Activated naive CD8-positive, alpha-beta T cell (primary cell): Measurements from ENCODE around the gene ALAS1.

Experiments used
- H3K27ac Mint-ChIP-seq: one replicate; pipeline ENCODE4 v1.8.0; 2021; ENCODE audit warnings: mixed read lengths
- H3K27me3 Mint-ChIP-seq: one replicate; pipeline ENCODE4 v1.8.0; 2021; ENCODE audit warnings: mixed read lengths
- H3K36me3 Mint-ChIP-seq: one replicate; pipeline ENCODE4 v1.8.0; 2021; ENCODE audit warnings: mixed read lengths
- H3K4me1 Mint-ChIP-seq: one replicate; pipeline ENCODE4 v1.8.0; 2021; ENCODE audit warnings: low read depth, mixed read lengths
- H3K4me3 Mint-ChIP-seq: one replicate; pipeline ENCODE4 v1.8.0; 2021; ENCODE audit warnings: mild to moderate bottlenecking, mixed read lengths
- H3K9me3 Mint-ChIP-seq: one replicate; pipeline ENCODE4 v1.8.0; 2021; ENCODE audit warnings: low read depth, mixed read lengths

ALAS1 gene

GRCh38 chr3:52238761-52239701 is 41.1 kb downstream of the ALAS1 start, which contains the start of gene TWF2:
Gene TWF2, minus strand, starts transcription at chr3:52239158. Its CDS starts 142 bp downstream, at chr3:52239016.
- peaks cover 76% of the 10 kb centered on the region for H3K4me1 Mint-ChIP-seq
- no peaks in the 10 kb centered on the region for H3K36me3 Mint-ChIP-seq
- peak within 1 kb of the TSS; percentile 95 for H3K27ac Mint-ChIP-seq
- peak within 1 kb of the TSS; percentile 99 for H3K4me3 Mint-ChIP-seq
- no peaks in the 10 kb centered on the region for H3K27me3 Mint-ChIP-seq
- H3K9me3 Mint-ChIP-seq, result no peaks in the 10 kb centered on the region

GRCh38 chr3:52240059-52240885 is 42.3 kb downstream of the ALAS1 start:
- no peaks in the 10 kb centered on the region for H3K27me3 Mint-ChIP-seq
- peak overlapping the region; percentile 91 for H3K27ac Mint-ChIP-seq
- peak overlapping the region; percentile 99 for H3K4me3 Mint-ChIP-seq
- H3K36me3 Mint-ChIP-seq, result no peaks in the 10 kb centered on the region
- peaks cover 78% of the 10 kb centered on the region for H3K4me1 Mint-ChIP-seq
- H3K9me3 Mint-ChIP-seq, result no peaks in the 10 kb centered on the region

- H3K4me3 Mint-ChIP-seq, result peak overlapping the region; percentile 99
- no peaks in the 10 kb centered on the region for H3K27me3 Mint-ChIP-seq
- H3K36me3 Mint-ChIP-seq, result no peaks in the 10 kb centered on the region
- no peaks in the 10 kb centered on the region for H3K9me3 Mint-ChIP-seq
- H3K27ac Mint-ChIP-seq, result peak overlapping the region; percentile 91
- peaks cover 72% of the 10 kb centered on the region for H3K4me1 Mint-ChIP-seq
These were observed 43.0 kb downstream of the ALAS1 start for GRCh38 chr3:52240886-52241370.

- H3K4me1 Mint-ChIP-seq, result peaks cover 70% of the 10 kb centered on the region
- H3K27ac Mint-ChIP-seq, result peak overlapping the region; percentile 87
- peak overlapping the region; percentile 36 for H3K4me3 Mint-ChIP-seq
- H3K27me3 Mint-ChIP-seq, result no peaks in the 10 kb centered on the region
- H3K36me3 Mint-ChIP-seq, result no peaks in the 10 kb centered on the region
- no peaks in the 10 kb centered on the region for H3K9me3 Mint-ChIP-seq
These were observed 44.1 kb downstream of the ALAS1 start for GRCh38 chr3:52242039-52242438.

- Mint-ChIP-seq H3K27me3 (no peaks in the 10 kb centered on the region), H3K9me3 (no peaks in the 10 kb centered on the region), H3K36me3 (peaks cover 3% of the 10 kb centered on the region), H3K27ac (peak overlapping the region; percentile 89), H3K4me3 (peak overlapping the region; percentile 81), H3K4me1 (peaks cover 79% of the 10 kb centered on the region)
These were observed 46.0 kb downstream of the ALAS1 start for GRCh38 chr3:52243791-52244628.

- Mint-ChIP-seq H3K27me3 (no peaks in the 10 kb centered on the region), H3K4me3 (peak within 1 kb of the TSS; percentile 90), H3K36me3 (peaks cover 5% of the 10 kb centered on the region)
These were observed 47.6 kb downstream of the ALAS1 start, which contains the start of gene PPM1M for GRCh38 chr3:52245322-52246263. Gene PPM1M, plus strand, starts transcription at chr3:52245759. Its CDS starts 66 bp downstream, at chr3:52245825.

GRCh38 chr3:52246264-52246620 is 48.3 kb downstream of the ALAS1 start:
- no peaks in the 10 kb centered on the region for H3K9me3 Mint-ChIP-seq
- peak overlapping the region; percentile 88 for H3K27ac Mint-ChIP-seq
- H3K36me3 Mint-ChIP-seq, result peaks cover 7% of the 10 kb centered on the region
- H3K4me3 Mint-ChIP-seq, result peak overlapping the region; percentile 90
- no peaks in the 10 kb centered on the region for H3K27me3 Mint-ChIP-seq
- H3K4me1 Mint-ChIP-seq, result peaks cover 79% of the 10 kb centered on the region

More at GRCh38 chr3:52245322-52246263, 47.6 kb downstream of the ALAS1 start, which contains the start of gene PPM1M:
- peaks cover 82% of the 10 kb centered on the region for H3K4me1 Mint-ChIP-seq
- H3K27ac Mint-ChIP-seq, result peak within 1 kb of the TSS; percentile 89
- H3K9me3 Mint-ChIP-seq, result no peaks in the 10 kb centered on the region

- Mint-ChIP-seq H3K9me3 (no peaks in the 10 kb centered on the region), H3K4me1 (peaks cover 76% of the 10 kb centered on the region), H3K36me3 (peaks cover 7% of the 10 kb centered on the region), H3K4me3 (peak overlapping the region; percentile 90), H3K27ac (peak overlapping the region; percentile 88), H3K27me3 (no peaks in the 10 kb centered on the region)
These were observed 48.9 kb downstream of the ALAS1 start for GRCh38 chr3:52246728-52247408.

- Mint-ChIP-seq H3K36me3 (peaks cover 8% of the 10 kb centered on the region), H3K9me3 (no peaks in the 10 kb centered on the region), H3K4me3 (peak overlapping the region; percentile 90), H3K27me3 (no peaks in the 10 kb centered on the region), H3K27ac (peak overlapping the region; percentile 88), H3K4me1 (peaks cover 77% of the 10 kb centered on the region)
These were observed 49.6 kb downstream of the ALAS1 start for GRCh38 chr3:52247409-52248164.

GRCh38 chr3:52248165-52248541 is 50.2 kb downstream of the ALAS1 start:
- Mint-ChIP-seq H3K27ac (peak overlapping the region; percentile 86), H3K9me3 (no peaks in the 10 kb centered on the region), H3K36me3 (peaks cover 11% of the 10 kb centered on the region), H3K4me1 (peaks cover 79% of the 10 kb centered on the region), H3K27me3 (no peaks in the 10 kb centered on the region), H3K4me3 (peak overlapping the region; percentile 90)

GRCh38 chr3:52248816-52249547 is 51.0 kb downstream of the ALAS1 start:
- peaks cover 79% of the 10 kb centered on the region for H3K4me1 Mint-ChIP-seq
- H3K36me3 Mint-ChIP-seq, result peaks cover 12% of the 10 kb centered on the region
- H3K27me3 Mint-ChIP-seq, result no peaks in the 10 kb centered on the region
- no peaks in the 10 kb centered on the region for H3K9me3 Mint-ChIP-seq
- H3K27ac Mint-ChIP-seq, result peak overlapping the region; percentile 86
- H3K4me3 Mint-ChIP-seq, result no peak overlapping the region

GRCh38 chr3:52249683-52250082 is 51.7 kb downstream of the ALAS1 start:
- Mint-ChIP-seq H3K4me1 (peaks cover 79% of the 10 kb centered on the region), H3K4me3 (peak overlapping the region; percentile 41), H3K36me3 (peaks cover 12% of the 10 kb centered on the region), H3K27me3 (no peaks in the 10 kb centered on the region), H3K9me3 (no peaks in the 10 kb centered on the region), H3K27ac (peak overlapping the region; percentile 61)
